ENCODE measurements around the gene GAK.

The GAK gene

DNA sequence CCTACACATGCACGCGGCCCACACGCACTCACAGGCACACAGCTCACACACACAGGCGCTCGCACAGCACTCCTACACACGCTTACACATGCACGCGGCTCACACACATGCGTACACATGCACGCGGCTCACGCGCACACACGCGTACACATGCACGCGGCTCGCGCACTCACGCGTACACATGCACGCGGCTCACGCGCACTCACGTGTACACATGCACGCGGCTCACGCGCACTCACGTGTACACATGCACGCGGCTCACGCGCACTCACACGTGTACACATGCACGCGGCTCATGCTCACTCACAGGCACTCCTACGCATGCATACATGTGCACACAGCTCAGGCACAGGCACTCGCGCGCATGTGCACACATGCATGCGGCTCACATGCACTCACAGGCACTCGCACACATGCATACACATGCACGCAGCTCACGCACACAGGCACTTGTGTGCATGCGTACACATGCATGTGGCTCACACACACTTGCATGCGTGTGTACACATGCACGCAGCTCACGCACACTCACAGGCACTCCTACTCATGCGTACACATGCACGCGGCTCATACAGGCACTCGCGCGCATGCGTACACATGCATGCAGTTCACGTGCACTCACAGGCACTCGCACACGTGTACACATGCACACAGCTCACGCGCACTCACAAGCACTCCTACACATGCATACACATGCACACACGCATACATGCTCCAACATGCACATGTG lies 44.9 kb downstream of the GAK start:
- no peak for DNase-seq

GRCh38 chr4:886244-886643 lies 45.9 kb downstream of the GAK start:
- no peak for DNase-seq

DNA sequence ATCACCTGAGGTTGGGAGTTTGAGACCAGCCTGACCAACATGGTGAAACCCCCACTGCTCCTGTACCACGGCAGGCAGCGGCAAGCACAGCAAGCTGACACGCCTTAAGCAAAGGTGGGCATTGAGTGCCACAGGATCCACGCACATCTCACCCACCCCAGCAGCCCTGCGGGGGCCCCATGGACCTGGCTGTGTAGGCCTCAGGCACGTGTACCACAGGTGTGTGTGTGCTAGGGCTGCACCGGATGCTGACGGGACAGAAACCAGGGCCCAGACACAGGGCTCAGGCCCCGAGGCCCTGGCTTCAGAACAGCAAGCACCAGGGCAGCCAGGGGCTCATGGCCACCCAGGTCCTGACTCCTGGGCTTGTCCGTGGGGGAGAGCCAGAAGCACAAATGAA lies 46.8 kb downstream of the GAK start:
- no peak for DNase-seq

DNA sequence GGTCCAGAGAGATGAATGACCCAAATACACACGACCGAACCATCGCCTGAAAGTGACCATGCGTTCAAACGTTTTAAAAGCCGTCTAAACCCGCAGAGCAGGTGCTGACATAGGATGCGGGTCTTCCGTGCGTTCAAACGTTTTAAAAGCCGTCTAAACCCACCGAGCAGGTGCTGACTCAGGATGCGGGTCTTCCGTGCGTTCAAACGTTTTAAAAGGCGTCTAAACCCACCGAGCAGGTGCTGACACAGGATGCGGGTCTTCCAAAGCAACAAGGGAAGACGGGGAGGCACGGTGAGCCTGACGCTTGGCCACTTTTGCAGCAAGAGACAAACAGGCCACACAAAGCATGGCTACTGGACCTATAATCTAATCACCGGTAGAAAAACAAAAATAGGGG lies 47.2 kb downstream of the GAK start:
- DNase-seq, result no peak

- DNase-seq, result no peak
These were observed 47.9 kb downstream of the GAK start for GRCh38 chr4:884259-884658.

GRCh38 chr4:883377-884095 lies 48.6 kb downstream of the GAK start:
- no peak for DNase-seq

GRCh38 chr4:882646-883045 lies 49.5 kb downstream of the GAK start:
- DNase-seq, result no peak

DNA sequence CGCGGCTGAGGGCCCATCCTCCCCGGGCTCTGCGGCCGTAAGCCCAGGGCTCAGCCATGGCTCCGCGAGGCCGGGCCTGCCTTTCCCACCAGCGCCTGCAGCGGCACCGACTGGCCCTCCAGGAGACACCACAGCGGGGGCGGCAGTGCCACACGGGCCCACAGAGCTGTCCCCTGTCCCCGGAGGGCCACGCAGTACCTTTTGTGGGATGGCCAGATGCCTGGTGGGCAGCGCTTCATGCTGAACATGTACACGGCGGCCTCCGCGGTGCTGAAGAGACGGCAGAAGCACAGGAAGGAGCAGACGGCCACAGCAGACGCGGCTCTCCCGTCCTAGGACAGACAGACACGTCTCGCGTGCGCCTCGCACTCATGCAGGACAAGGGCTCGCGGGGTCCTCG lies 50.4 kb downstream of the GAK start:
- no peak for DNase-seq

DNA sequence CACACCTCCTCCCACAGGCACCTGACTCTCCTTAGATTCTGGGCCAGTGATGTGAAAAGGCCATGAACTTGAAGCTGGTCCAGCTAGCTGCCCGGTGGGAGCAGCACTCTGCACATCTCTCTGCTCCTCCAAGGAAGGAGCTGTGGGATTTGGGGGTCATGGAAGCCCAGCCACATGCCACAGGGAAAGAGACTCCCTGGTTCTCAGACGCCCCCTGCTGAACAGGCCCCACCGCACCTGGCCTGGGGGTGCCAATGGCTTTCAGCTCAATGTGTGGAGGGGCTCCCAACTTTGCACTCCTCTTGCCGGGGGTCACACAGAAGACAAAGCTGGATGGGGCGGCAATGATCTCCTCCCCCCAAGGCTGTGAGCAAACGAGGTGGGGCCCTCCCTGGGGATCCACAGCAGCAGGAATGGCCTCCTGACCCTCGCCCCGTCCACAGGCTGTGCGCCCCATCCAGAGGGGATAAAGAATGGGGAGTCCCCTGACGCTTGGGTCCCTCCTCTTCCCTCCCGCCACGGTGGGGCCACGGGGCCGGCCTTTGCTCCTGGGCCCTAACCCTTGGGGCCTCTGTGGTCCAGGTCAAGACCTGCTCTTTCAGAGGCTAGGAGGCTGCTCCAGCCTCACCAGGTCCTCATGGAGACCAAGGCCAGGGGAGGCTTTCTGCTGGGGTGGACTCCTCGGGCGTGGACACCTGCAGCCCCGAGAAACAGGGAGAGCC lies 51.3 kb downstream of the GAK start:
- DNase-seq, result no peak

- no peak for DNase-seq
These were observed 52.4 kb downstream of the GAK start for GRCh38 chr4:879729-880077.

DNA sequence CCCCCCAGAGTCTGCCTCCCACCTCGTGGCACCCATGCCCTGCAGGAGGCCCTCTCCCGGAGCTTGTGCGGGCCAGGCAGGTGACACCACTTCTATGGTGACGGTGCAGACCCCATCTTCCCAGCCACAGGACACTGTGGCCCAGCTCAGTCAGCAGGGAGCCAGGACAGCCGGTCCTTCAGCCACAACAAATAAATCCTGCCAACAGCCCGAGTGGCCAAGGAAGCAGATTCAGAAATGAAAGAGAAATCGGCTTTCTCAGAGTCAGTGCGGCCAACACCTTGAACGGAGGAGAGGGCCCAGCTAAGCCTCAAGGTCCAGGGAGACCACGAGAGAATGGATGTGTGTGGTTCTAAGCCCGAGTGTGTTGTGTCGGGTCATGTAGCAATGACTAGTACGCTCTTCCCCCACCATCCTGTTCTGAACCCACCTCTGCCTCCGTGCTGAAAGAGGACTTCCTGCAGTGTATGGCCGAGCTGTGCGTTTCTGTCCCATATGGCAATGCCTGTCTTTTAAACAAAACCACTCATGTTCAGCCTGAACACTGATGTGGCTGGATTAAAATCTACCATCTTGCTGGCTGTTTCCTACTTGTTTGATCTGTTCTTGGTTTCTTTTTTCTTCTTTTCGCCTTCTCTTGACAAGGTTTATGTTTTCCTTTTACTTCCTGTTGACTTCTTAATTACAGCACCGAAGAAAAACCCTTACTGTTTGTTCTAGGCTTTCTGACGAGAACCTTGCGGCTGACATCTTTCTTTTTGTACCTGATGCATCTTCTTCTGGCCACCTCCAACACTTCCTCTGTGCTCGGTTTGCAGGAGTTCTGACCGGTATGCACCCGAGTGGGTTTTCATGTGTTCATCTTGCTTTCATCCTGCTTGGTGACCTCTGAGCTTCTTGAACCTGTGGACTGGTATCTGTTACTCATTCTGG lies 53.1 kb downstream of the GAK start:
- DNase-seq, result no peak

DNA sequence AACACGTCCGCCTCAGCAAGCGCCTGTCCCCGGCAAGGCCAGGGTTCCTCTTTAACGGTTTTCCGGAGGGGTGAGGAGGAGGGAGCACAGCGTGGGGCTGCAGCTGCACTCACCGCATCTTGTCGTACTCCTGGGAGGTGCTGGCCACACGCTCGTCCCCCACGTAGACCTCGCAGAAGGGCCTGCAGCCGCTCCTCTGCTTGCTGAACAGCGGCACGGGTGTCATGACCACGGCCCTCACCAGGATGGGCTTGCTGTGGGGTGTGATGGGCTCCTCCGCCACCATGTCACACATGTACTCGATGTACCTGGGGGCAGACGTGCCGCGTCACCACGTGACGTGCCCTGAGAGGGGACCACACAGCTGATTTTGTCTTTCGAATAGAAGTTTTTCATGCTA lies 54.6 kb downstream of the GAK start:
- no peak for DNase-seq

DNA sequence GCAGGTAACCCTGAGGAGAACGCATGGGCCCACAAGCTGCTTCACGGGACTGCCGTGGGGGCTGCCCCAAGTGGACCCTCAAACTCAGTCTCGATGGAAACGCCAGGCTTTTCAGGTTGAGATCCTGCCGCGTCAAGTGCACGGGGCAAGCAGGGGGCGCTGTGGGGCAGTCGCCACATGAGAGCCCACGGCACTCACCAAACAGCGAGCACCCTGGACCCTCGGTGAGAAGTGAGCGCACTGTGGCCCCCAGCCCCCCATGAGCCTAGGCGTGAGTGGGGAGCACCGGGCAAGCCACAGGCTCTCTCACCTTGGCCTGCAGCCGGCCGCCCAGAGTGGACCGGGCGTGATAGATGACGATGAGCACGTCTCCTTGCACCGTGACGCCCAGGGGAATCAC lies 55.3 kb downstream of the GAK start:
- no peak for DNase-seq

GRCh38 chr4:875818-876423 lies 56.2 kb downstream of the GAK start:
- DNase-seq, result no peak

DNA sequence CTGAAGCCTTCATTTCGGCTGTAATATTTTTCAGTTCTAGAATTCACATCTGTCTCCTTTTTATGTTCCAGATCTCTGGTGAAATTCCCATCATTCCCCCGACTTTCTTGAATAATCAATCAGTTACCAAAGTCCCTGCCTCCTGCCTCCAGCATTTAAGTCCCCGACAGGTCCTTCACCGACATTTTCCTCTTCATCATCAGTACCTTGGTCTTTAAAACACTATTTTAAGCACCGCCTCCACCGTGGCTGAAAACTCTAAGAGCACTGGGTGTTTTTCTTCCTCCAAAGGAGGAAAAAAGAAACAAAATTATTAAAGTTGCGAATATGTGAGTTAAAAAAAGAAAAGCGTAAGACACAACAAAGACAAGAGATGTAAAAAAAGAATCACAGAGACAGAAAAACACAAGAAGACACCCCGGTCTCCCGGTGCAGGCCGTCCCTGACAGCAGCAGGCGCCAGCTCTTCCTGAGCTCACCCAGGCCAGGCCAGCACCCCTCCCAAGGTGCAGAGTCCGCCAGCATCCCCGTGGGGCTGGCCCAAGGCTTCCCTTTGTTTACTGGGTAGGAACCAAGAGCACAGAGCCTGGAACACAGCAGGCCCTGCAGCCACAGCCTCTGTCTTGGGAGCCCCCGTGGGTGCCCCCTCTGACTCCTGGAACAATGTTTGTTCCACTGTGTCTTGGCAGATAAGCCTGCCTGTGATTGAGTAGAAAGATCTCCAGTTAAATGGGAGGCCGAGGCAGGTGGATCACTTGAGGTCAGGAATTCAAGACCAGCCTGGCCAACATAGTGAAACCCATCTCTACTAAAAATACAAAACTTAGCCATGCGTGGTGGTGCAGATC lies 56.9 kb downstream of the GAK start:
- no peak for DNase-seq

- no peak for DNase-seq
These were observed 58.1 kb downstream of the GAK start for GRCh38 chr4:874056-874455.

DNA sequence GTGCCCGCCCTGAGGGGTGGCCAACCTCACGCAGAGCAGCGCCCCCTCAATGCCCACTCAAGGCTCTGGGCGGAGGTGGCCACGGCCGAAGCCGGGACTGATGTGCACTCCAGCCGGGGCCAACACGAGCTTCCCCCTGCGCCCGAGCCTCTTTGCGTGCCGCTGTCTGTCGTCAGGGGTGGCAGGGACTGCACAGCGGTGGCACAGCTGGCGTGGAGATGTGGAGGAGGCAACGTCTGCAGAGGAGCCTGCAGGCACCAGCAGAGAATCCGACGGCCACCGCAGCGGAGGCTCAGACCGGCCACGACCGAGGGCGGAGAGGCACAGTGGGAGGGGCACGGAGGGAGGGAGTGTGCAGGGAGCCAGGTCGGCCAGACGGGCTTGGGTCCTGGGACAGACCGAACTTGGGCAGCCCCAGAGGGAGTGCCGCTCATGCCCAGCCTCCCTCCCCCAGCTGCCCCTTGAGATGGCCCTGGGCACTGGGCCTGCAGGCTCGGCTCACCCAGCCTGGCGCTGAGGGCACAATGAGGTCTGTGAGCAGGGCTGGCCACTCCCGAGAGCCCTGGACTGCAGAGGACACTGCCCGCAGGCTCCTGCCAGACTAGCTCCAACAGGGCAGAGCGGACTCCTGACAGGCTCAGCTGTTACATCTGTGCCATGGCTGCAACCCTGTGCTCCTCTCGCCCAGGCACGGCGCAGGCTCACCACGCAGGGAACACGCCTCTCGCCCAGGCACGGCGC lies 59.7 kb downstream of the GAK start:
- DNase-seq, result no peak

- no peak for DNase-seq
These were observed 60.6 kb downstream of the GAK start for GRCh38 chr4:871484-871883.

- no peak for DNase-seq
These were observed 61.2 kb downstream of the GAK start for GRCh38 chr4:870951-871350.

- no peak for DNase-seq
These were observed 62.3 kb downstream of the GAK start for GRCh38 chr4:869776-870175.

DNA sequence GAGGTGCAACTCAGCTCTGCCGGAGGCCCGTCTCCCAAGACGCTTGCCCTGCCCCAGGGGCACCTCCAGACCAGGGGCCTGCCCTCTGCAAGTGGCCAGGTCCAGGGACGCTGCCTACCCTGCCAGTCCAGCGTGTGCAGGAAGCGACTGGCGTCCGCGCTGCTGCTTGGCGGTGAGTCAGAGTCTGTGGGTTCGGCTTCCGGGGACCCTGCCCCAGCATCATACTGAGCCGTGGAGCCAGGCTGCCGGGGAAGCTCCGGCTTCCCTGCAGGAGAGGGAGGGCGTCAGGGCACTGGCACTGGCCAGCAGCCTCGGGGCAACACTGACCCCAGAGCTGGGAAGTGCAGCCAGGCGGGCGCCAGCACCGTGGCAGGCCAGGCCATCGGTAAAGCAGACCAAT lies 63.7 kb downstream of the GAK start:
- no peak for DNase-seq
